Naive thymus-derived CD8-positive, alpha-beta T cell (primary cell): ENCODE measurements around the gene CACNA1D. TPM values are rescaled to one million over a fixed set of nuclear protein-coding genes. Genes with fewer than 3 reads are reported as not detected.

Source experiments
- ATAC-seq, 2 donors: fragments of 150-1000 bp; cut with Tn5 transposase in 1 of 2; sonication (Bioruptor Pico), chemical (Tn5 transposase) in 1 of 2; 1 replicate in 1 of 2; 2 replicates in 1 of 2; pipeline ENCODE4 v1.10.0; 2021; ENCODE audit warnings: mild to moderate bottlenecking in 2 of 2, moderate library complexity in 2 of 2
- POLR2A ChIA-PET: fragments of 350-600 bp; sonication (Branson Sonifier 250); formaldehyde crosslinking; loops from one replicate; lab custom pipeline; 2021; ENCODE audit warnings: antibody characterized with exemption; lab: Charles Lee
- DNase-seq, 10 donors: peaks; one replicate each; pipeline versions ENCODE4 v3.0.0 to v3.0.0-alpha.2; 2020 to 2022
- H3K27ac Mint-ChIP-seq, 10 donors: one replicate each; pipeline ENCODE4 v1.8.0; 2020 to 2022; ENCODE audit warnings: mild to moderate bottlenecking in 10 of 10, mixed read lengths in 10 of 10, moderate library complexity in 4 of 10, inconsistent platforms in 1 of 10
- H3K27me3 Mint-ChIP-seq, 5 donors: one replicate each; pipeline ENCODE4 v1.8.0; 2021 to 2022; ENCODE audit warnings: mixed read lengths in 5 of 5
- H3K36me3 Mint-ChIP-seq, 3 donors: one replicate each; pipeline ENCODE4 v1.8.0; 2020 to 2022; ENCODE audit warnings: mixed read lengths in 3 of 3, mild to moderate bottlenecking in 2 of 3, inconsistent platforms in 1 of 3
- H3K4me1 Mint-ChIP-seq, 4 donors: one replicate each; pipeline ENCODE4 v1.8.0; 2021 to 2022; ENCODE audit warnings: mixed read lengths in 4 of 4
- H3K4me3 Mint-ChIP-seq, 10 donors: one replicate each; pipeline ENCODE4 v1.8.0; 2020 to 2022; ENCODE audit warnings: mild to moderate bottlenecking in 10 of 10, mixed read lengths in 10 of 10, moderate library complexity in 6 of 10, inconsistent platforms in 1 of 10
- H3K9me3 Mint-ChIP-seq, 9 donors: one replicate each; pipeline ENCODE4 v1.8.0; 2020 to 2022; ENCODE audit warnings: mixed read lengths in 9 of 9, mild to moderate bottlenecking in 3 of 9, inconsistent platforms in 1 of 9, moderate library complexity in 1 of 9
- polyA plus RNA-seq, 3 donors: library from polyadenylated mRNA; unstranded; fragments of 300-500 nt; fragmentation: Illumina TruSeq; gene quantifications; one replicate each; pipeline ENCODE4 v1.2.3, GENCODE V29; 2021
- total RNA-seq, 8 experiments: library from RNA in 2 of 8; stranded (reverse) in 2 of 8; gene quantifications; one replicate each; pipeline ENCODE4 v1.2.3 and lab custom pipeline; 2021 to 2026

The CACNA1D gene
- total and polyA plus RNA-seq, 5 experiments from 2014 or later, result not detected

DNA sequence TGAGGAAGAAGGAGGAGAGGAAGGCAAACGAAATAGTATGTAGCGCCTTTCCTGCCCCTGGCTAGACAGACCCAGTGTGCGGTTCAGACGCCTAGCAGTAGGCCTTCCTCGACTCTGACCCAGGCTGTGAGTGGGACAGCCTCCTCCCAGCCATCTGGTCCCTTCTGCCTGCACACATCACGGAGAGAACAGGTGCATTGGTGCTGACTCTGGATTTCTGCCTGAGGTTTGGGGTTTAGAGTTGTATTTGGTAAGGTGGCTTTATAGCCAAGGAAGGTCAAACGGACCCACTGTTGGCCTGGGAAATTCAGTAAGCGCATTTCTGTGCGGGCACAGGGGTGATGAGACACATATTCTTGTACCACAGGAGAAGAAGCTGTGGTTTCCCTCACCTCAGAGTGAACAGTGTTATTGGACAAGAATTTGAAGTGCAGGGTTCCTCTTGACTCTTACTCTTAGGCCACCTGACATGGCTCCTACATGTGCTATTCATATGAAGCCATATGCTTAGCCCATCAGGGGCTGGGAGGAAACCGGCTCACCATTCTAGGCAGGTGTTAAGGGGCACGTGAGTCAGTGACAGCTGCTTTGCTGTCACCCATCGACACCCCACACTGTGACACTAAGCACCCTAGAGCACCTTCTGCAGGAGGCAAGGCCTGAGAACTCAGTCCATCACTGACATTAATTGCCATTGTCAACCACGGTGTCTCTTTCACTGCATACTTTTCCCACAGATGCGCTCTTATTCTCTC, 208.5 kb downstream of the CACNA1D start:
- no peaks in the 10 kb centered on the region for H3K9me3 Mint-ChIP-seq
- H3K36me3 Mint-ChIP-seq, result no peaks in the 10 kb centered on the region
- H3K4me1 Mint-ChIP-seq, result no peaks in the 10 kb centered on the region
- H3K4me3 Mint-ChIP-seq, result no peak overlapping the region
- POLR2A ChIA-PET, result no interaction called here
- H3K27me3 Mint-ChIP-seq, result peaks cover 0 to 6% (median 1%) of the 10 kb centered on the region in 5 donors
- DNase-seq (no peak), ATAC-seq (no peak)
- H3K27ac Mint-ChIP-seq, result peak overlapping the region in 1 of 10 donors; percentile 81

DNA sequence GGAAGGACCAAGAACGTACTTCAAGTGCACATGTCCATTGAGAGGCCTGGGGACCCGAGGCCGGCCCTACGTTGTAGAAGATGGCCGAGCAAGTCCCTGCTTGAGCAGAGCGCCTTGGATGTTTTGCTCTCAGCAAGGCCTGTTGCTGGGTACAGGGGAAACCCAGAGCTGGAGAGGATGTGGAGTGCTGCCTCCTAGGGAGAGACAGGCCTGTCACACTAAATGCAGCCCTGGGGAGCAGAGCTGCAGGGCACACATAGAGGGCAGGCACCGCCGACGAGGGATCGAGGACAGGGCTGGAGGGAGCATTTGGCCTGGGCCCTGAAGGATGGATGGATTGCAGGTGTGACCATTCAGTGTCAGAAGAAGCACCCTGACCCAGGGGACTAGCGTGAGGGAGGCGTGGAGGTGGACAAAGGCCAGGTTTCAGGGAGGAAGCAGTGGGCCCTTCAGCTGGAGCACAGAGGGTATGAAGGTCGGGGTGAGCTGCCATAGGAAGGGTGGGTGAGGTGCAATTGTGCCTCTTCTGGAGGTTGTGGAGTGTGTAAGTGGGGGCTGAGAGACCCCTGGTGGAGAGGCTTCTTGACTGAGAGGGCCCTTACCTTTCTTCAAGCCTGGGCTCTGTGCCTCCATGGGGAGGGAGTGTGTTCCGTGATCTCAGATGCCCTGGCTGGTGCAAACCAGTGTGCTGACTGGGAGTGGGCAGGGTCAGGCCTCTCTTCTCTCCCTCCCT, 209.4 kb downstream of the CACNA1D start:
- ATAC-seq, result no peak
- no peak for DNase-seq
- no peaks in the 10 kb centered on the region for H3K9me3 Mint-ChIP-seq
- peak overlapping the region in 2 of 10 donors; percentile 43 to 81 for H3K27ac Mint-ChIP-seq
- POLR2A ChIA-PET, result no interaction called here
- no peaks in the 10 kb centered on the region for H3K4me1 Mint-ChIP-seq
- no peaks in the 10 kb centered on the region for H3K36me3 Mint-ChIP-seq
- no peak overlapping the region for H3K4me3 Mint-ChIP-seq
- peaks cover 0 to 6% (median 1%) of the 10 kb centered on the region in 5 donors for H3K27me3 Mint-ChIP-seq

DNA sequence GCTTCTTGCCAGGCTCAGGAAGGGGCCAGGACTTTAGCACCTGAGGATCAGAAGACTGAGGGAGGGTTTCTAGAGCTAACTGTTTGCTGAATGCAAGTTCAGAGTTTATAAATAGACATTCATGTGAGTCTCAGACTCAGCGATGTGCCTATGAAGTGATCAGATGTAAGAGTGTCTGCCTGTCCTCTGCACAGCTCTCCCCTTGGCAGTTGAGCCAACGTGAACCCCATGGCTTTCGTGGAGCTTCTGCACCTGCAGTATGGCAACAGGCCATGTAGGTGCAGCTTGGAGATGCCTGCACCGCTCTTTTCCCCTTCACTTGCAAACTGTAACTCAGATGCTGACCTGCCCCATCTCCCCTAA, 209.9 kb downstream of the CACNA1D start:
- no peak for ATAC-seq
- POLR2A ChIA-PET, result no interaction called here
- Mint-ChIP-seq H3K27me3 (peaks cover 0 to 3% (median 1%) of the 10 kb centered on the region in 5 donors), H3K9me3 (no peaks in the 10 kb centered on the region), H3K36me3 (no peaks in the 10 kb centered on the region), H3K4me1 (no peaks in the 10 kb centered on the region), H3K27ac (peak overlapping the region in 1 of 10 donors; percentile 8), H3K4me3 (no peak overlapping the region)
- no peak for DNase-seq

DNA sequence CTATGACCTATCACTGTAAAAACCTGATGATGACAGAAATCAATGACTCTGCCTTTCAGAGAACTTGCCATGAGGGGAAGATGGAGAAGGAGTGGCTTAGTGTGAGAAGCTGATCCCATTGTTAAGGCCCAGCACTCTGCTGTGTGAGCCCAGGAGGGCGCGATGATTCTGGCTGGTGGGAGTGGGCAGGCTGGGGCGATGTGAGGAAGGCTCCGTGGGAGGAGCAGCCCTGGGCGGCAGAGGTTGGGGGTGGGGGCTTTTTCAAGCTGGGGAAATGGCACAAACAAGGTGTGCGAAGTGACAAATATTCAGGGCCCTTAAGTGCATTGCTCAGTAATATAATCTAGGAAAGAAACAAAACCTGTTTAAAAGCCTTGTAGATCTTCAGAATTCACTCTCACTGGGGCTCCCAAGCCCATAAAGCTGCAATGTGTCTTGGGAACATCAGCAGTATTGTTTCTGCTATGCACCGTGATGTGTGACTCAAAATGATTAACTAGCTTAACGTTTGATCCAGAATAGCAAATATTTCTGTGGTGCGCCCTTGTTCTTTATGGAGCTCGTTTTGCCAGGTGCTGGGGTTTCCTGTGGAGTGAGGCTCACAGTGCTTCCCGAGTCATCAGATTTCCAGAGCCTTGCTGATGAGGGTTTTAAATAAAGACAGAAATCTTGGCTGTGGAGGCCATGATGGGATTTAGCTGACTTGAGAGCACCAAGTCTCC, 210.8 kb downstream of the CACNA1D start:
- H3K9me3 Mint-ChIP-seq, result no peaks in the 10 kb centered on the region
- peaks cover 0 to 3% (median 1%) of the 10 kb centered on the region in 5 donors for H3K27me3 Mint-ChIP-seq
- POLR2A ChIA-PET, result no interaction called here
- ATAC-seq (no peak), DNase-seq (no peak)
- H3K4me3 Mint-ChIP-seq, result no peak overlapping the region
- peaks cover 0 to 2% (median under 1%) of the 10 kb centered on the region in 4 donors for H3K4me1 Mint-ChIP-seq
- H3K36me3 Mint-ChIP-seq, result no peaks in the 10 kb centered on the region
- no peak overlapping the region for H3K27ac Mint-ChIP-seq

DNA sequence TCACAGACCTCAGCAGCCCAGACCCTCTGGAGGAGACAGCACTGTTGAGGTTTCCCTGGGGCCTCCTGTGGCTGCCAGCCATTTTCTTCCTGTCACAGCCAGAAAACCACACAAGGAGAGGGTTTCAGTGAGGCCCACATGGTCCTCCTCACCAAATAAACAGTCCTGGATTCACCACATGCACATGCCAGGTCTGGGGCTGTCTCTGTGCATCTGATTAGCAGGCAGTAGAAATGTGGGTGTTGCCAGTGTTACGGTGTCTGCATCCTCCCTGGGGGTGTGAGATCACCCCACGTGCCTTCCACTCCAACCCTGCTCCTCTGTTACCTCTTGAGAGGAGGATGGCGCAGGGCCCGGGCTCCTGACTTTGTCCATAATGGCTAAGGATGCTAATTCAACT, 211.4 kb downstream of the CACNA1D start:
- ATAC-seq (no peak), DNase-seq (no peak)
- H3K4me3 Mint-ChIP-seq, result no peak overlapping the region
- no peaks in the 10 kb centered on the region for H3K9me3 Mint-ChIP-seq
- H3K36me3 Mint-ChIP-seq, result no peaks in the 10 kb centered on the region
- no peak overlapping the region for H3K27ac Mint-ChIP-seq
- peaks cover 0 to 5% (median 1%) of the 10 kb centered on the region in 5 donors for H3K27me3 Mint-ChIP-seq
- POLR2A ChIA-PET, result no interaction called here
- peaks cover 0 to 3% (median under 1%) of the 10 kb centered on the region in 4 donors for H3K4me1 Mint-ChIP-seq

DNA sequence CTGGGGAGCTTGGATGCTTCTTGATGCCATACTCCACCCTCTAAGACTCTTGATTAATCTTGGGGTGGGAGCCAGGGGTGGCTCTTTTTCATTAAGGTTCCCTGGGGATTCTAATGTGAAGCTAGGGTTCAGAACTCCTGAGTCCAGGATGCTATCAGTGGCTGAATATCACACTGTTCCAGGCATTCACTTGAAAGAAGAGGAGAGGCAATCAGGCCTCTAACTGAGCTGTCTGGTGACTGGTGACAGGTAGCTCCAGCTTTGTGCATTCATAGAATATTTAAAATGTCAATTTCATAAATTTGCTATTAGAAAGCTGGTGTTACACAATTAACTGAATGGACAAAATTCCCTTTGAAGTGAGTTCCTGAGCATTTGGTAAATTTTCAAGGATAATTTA, 212.8 kb downstream of the CACNA1D start:
- DNase-seq, result no peak
- Mint-ChIP-seq H3K9me3 (no peaks in the 10 kb centered on the region), H3K27ac (no peak overlapping the region), H3K36me3 (no peaks in the 10 kb centered on the region), H3K4me1 (peaks cover 0 to 3% (median under 1%) of the 10 kb centered on the region in 4 donors), H3K4me3 (no peak overlapping the region), H3K27me3 (peaks cover 0 to 5% (median 0%) of the 10 kb centered on the region in 5 donors)
- POLR2A ChIA-PET, result no interaction called here
- ATAC-seq, result no peak

DNA sequence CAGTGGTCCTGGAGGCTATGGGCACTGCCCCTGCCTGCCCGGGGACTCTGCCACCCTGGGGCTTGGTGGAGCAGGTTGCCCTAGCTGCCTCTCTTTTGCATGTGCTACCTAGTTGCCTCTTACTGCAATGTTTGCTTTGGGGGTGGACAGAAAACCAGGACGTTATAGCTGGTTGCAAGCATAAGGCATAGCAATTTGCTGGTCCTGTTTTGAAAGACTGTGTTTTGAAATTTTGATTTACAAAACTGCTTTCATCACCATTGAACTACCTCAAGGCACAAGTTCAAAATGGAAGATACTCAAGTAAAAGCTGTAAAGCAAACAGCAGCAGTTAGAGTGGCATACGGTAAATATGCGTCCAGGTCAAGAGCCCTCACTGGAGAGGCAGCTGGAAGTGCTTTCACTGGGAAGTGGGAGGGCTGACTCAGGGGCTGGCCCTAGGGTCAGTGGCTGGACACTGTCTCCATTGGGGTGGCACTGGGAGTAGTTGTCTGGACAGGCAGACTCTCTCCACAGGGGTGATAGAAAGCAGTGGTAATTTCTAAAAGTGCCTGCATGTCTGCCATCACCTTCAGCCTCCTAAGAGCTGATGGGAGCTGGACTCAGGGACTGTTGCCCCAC, 213.7 kb downstream of the CACNA1D start:
- Mint-ChIP-seq H3K9me3 (no peaks in the 10 kb centered on the region), H3K4me1 (peaks cover 0 to 3% (median under 1%) of the 10 kb centered on the region in 4 donors), H3K27ac (no peak overlapping the region), H3K27me3 (peaks cover 0 to 5% (median 0%) of the 10 kb centered on the region in 5 donors), H3K4me3 (no peak overlapping the region), H3K36me3 (no peaks in the 10 kb centered on the region)
- POLR2A ChIA-PET, result no interaction called here
- DNase-seq (no peak), ATAC-seq (no peak)

DNA sequence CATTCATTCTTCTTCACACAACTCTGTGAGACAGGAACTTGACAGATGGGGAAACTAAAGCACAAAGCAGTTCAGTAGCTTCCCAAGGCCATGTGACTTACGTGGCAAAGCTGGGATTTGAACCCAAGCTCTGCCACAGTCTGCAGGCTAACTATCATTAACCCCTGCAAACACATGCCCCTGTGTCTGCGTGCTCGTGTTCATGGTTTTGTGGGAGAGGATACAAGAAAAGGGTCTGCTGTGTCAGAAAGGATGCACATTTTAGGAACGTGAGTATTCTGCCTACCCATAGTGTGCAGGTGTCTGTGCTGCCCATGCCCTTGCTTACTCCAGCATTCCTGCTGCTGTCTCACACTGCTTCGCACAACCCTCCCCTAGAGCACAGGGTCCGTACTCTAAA, 214.8 kb downstream of the CACNA1D start:
- H3K4me1 Mint-ChIP-seq, result peaks cover 0 to 3% (median under 1%) of the 10 kb centered on the region in 4 donors
- no peaks in the 10 kb centered on the region for H3K9me3 Mint-ChIP-seq
- ATAC-seq (no peak), DNase-seq (no peak)
- no peaks in the 10 kb centered on the region for H3K36me3 Mint-ChIP-seq
- H3K27ac Mint-ChIP-seq, result no peak overlapping the region
- POLR2A ChIA-PET, result no interaction called here
- peaks cover 0 to 5% (median 0%) of the 10 kb centered on the region in 5 donors for H3K27me3 Mint-ChIP-seq
- H3K4me3 Mint-ChIP-seq, result no peak overlapping the region

DNA sequence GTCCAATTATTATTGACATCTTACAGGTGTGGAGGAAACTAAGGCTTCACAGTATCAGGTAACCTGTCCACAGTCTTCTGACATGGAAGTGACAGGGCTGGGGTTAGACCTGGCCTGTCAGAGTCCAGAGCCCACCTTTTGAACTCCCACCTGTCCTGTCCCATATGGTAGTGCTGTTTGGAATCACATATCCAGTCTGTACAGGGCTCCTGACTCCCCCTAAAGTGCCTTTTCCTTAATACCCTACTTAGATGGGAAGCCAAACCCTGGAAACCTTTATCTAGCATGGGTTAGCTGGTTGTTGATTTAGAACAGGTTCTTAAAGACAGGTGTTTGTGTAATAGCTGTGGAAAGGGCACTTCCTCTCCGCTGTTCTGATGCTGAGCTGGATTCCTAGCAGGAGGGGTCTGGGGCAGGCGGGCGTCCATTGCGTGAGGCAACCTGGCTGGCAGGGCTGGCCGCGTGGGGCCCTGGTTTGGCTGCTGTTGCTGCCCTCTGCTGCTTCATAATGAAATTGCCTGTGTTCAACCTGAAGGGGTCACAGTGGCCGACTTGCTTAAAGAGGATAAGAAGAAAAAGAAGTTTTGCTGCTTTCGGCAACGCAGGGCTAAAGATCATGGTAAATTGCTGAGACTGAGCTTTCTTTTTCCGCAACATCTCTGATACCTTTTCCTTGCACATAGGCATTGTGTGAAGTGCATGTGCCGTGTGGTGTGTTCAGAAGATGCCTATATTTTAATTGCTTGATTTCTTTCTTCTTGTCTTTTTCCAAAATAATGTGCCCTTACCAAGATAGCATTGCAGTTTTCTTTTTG, 215.7 kb downstream of the CACNA1D start:
- H3K9me3 Mint-ChIP-seq, result no peaks in the 10 kb centered on the region
- peaks cover 0 to 3% (median under 1%) of the 10 kb centered on the region in 4 donors for H3K4me1 Mint-ChIP-seq
- DNase-seq (peak; percentile 17 to 71 (median 42)), ATAC-seq (peak; percentile 63 to 74)
- no peaks in the 10 kb centered on the region for H3K36me3 Mint-ChIP-seq
- no peak overlapping the region for H3K4me3 Mint-ChIP-seq
- peaks cover 0 to 5% (median 0%) of the 10 kb centered on the region in 5 donors for H3K27me3 Mint-ChIP-seq
- POLR2A ChIA-PET, result no interaction called here
- H3K27ac Mint-ChIP-seq, result peak overlapping the region in 1 of 10 donors; percentile 30

DNA sequence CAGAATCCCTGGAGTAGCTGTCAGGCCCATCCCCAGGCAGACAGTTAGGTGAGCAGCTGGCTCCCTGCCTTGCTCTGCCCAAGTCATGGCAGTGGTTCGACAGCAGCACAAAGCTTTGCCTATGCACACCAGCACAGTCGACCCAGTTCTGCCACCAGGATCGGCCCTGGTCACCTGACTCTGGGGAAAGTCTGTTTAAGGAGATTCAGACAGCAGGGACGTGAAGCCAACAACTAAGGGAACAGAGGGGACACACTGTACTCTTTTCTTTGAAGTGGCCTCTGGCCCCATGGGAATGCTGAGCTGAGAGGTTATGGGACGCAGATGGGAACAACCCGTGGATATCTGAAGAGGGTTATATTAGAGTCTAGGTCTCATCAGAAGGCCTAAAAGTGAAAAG, 217.0 kb downstream of the CACNA1D start:
- H3K27ac Mint-ChIP-seq, result no peak overlapping the region
- ATAC-seq (no peak), DNase-seq (no peak)
- H3K4me1 Mint-ChIP-seq, result peaks cover 0 to 3% (median under 1%) of the 10 kb centered on the region in 4 donors
- H3K27me3 Mint-ChIP-seq, result peaks cover 0 to 5% (median 0%) of the 10 kb centered on the region in 5 donors
- POLR2A ChIA-PET, result no interaction called here
- H3K9me3 Mint-ChIP-seq, result no peaks in the 10 kb centered on the region
- no peaks in the 10 kb centered on the region for H3K36me3 Mint-ChIP-seq
- H3K4me3 Mint-ChIP-seq, result no peak overlapping the region

DNA sequence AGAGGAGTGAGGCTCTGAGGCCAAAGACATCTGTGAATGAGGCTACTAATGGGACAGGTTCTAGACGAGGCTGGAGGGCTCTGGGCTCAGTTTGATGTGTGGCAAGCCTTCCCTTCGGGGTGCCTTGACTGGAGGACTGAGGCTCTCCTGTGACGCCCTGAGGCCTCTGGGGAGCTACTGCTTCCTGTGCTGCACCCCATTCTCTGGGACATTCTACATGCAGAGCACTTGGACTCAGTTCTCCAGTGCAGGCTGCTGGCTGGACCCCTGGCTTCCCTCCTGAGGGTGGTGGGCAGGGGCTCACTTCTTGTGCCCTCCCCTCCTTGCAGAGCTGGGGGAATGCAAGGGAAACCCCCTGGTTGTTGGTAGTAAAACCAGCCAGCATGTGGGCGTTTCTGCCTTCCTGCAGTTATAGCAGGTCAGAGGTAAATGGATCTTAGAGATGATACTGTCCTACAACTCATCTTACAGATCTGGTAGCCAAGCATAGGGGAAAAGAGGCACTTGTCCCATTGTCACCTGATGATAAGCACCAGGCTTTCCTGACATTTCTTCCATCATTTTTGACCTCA, 218.5 kb downstream of the CACNA1D start:
- POLR2A ChIA-PET, result no interaction called here
- no peak overlapping the region for H3K4me3 Mint-ChIP-seq
- no peaks in the 10 kb centered on the region for H3K9me3 Mint-ChIP-seq
- H3K36me3 Mint-ChIP-seq, result no peaks in the 10 kb centered on the region
- DNase-seq (no peak), ATAC-seq (no peak)
- peaks cover 0 to 3% (median under 1%) of the 10 kb centered on the region in 4 donors for H3K4me1 Mint-ChIP-seq
- peak overlapping the region in 1 of 10 donors; percentile 28 for H3K27ac Mint-ChIP-seq
- H3K27me3 Mint-ChIP-seq, result peaks cover 0 to 5% (median 0%) of the 10 kb centered on the region in 5 donors
